WI38 (cell line): Measurements from ENCODE around the gene SUGCT.

Source experiments
- H3K4me3 ChIP-seq: 2 replicates; pipeline ENCODE4 v1.5.1; 2011; ENCODE audit warnings: low read depth, mild to moderate bottlenecking, control low read depth, low read length
- TF ChIP-seq, protein P1 (sequence below): IDR thresholded peaks from 2 replicates; pipeline ENCODE4 v1.5.1; 2012; ENCODE audit warnings: low read depth, mild to moderate bottlenecking, control low read depth, low read length

The SUGCT gene

DNA sequence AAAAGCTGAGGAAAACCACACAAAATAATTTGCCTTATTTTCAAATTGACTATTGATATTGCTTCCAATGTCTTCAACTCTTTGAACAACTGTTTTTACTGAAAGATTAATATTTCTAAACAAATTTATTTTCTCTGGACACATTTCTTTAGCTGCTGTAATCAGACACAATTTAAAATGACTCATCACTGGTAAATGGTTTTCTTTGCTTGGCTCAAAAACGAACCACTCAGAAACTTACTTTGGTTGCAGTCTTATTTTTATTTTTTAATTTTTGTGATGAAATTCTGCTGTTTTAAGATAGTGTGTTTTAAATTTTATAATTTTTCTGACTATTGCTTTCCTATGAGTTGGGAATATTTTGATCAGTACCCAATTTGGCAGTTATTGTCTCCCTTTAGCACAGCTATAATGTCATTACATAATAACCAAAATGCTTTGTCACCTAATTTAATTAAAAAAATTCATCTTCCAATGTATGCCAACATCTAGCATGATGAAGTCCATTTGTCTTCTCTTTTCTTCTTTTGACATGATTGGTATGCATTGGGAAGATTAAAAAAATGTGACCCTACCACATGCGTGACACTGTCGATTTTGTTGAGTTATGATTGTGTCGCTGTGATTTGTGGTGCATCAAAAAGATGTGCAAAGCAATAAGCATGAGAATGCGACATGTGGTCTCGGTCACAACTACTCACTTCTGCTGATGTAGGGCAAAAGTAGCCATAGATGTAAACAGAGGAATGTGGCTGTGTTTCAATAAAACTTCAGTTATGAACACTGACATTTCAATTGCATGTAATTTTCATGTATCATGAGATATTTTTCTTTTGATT is 222.3 kb downstream of the SUGCT start:
- no peak overlapping the region for H3K4me3 ChIP-seq
- TF ChIP-seq, protein P1, sequence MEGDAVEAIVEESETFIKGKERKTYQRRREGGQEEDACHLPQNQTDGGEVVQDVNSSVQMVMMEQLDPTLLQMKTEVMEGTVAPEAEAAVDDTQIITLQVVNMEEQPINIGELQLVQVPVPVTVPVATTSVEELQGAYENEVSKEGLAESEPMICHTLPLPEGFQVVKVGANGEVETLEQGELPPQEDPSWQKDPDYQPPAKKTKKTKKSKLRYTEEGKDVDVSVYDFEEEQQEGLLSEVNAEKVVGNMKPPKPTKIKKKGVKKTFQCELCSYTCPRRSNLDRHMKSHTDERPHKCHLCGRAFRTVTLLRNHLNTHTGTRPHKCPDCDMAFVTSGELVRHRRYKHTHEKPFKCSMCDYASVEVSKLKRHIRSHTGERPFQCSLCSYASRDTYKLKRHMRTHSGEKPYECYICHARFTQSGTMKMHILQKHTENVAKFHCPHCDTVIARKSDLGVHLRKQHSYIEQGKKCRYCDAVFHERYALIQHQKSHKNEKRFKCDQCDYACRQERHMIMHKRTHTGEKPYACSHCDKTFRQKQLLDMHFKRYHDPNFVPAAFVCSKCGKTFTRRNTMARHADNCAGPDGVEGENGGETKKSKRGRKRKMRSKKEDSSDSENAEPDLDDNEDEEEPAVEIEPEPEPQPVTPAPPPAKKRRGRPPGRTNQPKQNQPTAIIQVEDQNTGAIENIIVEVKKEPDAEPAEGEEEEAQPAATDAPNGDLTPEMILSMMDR, result no peak

DNA sequence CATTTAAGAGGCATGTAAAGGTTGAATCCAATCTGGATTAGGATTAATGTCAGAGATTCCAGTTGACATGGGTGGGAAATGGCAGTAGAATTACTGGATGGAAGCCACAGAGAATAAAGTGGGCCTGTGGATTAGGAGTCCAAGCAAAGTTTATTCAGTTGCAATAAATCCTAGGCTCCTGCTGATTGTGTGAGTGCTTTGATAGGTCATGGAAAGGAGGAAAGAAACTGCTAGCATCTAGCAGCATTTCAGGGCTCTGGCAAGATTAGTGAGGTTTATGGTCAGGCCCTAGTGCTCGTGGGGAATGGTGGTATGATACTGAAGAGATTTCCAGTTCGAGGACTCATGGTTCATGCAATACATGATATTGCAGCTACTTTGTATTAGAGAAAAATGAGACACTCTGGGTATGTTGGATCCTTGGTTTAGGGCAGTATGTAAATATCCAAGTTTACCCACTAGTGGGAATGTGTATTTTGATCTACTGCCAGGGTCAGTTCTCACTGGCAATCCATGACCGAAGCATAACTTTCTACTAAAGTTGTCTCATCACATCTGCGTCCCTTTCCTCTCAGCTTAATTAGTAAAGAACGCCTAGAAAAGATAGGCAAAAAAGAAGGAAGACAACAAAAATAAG is 235.0 kb downstream of the SUGCT start:
- TF ChIP-seq, protein P1, result no peak
- no peak overlapping the region for H3K4me3 ChIP-seq

DNA sequence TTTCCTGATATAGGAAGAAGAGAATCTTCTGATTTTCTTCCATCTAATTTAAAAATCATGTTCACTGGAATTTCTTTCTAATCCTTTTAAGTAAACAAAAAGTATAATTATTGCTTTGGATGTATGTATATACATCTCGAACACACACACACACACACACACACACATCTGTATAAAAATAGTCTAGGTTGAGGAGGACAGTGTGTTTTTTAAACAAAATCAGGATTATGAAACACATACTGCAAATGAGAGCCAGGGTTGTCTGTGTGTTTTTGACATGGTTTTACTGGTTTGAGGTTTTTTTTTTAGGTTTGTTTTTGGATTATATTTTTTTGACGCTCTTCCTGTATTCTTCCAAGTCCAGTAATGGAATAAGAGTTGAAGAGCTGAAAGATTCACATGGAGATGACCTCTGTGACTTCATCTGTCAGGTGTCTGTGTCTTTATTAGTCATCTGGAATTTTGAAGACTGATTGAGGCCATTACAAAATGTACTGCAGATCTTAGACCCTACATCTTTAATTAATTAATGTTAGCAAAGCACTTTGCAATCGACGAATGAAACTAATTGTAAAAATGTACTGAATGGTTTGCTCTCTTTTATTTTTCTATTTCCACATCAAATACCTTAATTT is 237.1 kb downstream of the SUGCT start:
- no peak overlapping the region for H3K4me3 ChIP-seq
- TF ChIP-seq, protein P1, result no peak

DNA sequence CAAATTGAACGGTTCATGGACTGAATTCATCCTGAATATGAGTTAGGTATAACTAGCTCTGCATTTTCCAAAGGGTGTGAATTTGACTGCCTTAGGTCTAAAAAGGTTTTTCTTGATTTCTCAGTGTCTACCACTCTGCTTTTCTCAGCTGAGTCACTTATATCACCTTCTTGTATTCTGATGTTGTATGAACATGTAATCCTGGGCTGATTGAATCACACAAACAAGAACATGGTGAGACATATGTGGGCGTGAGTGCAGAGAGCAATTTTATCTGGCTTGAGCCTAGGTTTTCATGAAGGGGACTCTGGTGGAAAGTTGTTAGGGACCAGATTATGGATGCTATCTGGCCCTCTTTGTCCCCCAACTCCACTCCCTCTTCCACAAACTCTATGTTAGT is 239.8 kb downstream of the SUGCT start:
- TF ChIP-seq, protein P1, result no peak
- no peak overlapping the region for H3K4me3 ChIP-seq

DNA sequence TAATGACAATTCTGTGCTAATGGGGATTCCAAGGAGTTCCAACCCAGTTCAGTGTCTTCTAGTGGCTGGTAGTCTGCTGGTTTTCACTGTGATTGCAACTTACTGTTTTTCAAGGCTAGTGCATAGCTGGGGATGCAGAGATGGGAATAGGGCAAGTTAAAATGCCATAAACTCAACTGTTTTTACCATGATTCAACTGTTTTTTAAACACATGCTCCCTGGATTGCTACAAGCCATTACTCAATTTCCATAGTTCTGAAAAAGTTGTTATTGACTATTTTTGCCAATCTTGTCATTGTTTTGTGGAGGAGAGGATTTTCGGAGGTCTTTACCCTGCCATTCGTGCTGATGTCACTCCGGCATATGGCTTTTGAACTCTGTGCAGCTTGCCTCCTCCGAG is 245.3 kb downstream of the SUGCT start:
- TF ChIP-seq, protein P1, result no peak
- no peak overlapping the region for H3K4me3 ChIP-seq

DNA sequence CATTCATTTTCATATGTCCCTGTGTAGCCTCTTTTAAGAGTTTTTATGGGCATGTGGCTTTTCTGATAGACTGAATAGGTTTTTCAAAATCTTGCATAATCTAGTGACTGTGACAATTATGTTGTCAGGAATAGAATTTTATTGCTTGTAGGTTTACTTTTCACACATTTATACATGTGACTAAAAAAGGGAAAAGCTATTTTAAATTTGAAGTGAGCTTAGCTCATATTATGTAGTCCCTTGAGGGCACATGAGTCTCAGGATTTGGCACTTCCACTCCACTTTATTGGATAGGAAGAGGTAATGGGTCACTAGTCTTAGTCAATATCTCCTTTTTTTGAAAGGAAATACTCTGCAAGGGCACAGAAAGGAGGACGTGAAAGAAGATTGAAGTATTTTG is 247.3 kb downstream of the SUGCT start:
- TF ChIP-seq, protein P1, result no peak
- no peak overlapping the region for H3K4me3 ChIP-seq

DNA sequence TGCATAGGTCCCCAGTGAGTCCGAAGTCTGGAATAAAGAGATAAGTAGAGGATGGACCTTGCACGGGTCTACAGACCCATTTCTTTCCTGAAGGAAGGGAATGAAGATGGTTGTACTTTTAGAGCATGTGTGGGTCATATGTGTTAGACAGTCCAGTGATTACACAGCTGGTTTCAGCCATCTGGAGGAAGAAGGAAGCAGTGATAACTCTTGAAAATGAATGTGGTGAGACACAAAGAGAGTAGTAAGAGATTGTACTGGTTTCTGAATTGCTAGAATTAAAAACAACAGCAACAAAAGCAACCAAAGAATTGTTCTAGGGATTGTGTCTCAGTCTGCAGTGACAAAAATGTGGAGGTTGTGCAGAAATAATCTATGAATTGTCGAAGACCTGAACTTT is 258.9 kb downstream of the SUGCT start:
- TF ChIP-seq, protein P1, result no peak
- H3K4me3 ChIP-seq, result no peak overlapping the region
